ENCODE results near the gene LRRIQ1. TPM values are rescaled to one million over a fixed set of nuclear protein-coding genes. Genes with fewer than 3 reads are reported as not detected.

Gene LRRIQ1
- total and polyA plus RNA-seq, 2 donors (not counting 1 experiment from before 2014, with no cell fraction given): not detected

DNA sequence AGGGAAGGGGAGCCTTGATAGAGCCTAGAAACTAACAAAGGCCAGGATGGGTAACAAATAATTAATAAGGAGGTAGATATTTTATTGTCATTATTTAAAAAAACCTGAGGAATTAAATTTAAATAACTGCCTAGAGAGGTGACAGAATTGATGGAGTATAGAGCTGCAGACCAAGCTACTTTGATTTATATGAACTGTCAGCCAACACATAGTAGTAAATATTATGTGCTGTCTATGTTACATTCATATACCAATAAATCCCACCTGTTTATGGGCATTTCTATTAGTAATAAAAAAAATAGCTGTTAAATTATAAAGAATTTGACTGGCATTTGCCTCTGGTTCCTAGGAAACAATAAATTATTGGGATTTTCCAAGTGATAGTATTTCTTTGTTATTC, 37.8 kb upstream of the LRRIQ1 start:
- POLR2A ChIA-PET: no interaction called here
- Histone ChIP-seq H3K4me1 (ENCODE audit: control insufficient read depth in 2 of 2, insufficient read depth in 2 of 2, low read length in 2 of 2) (no peaks in the 10 kb centered on the region), H4K20me1 (ENCODE audit: control insufficient read depth, insufficient read depth, low read length, poor library complexity, severe bottlenecking) (no peaks in the 10 kb centered on the region), H3K36me3 (replicated peaks in 1 of 2; ENCODE audit: control extremely low read depth in 1 of 2, control insufficient read depth in 1 of 2, extremely low read depth in 1 of 2, insufficient read depth in 2 of 2, low read length in 1 of 2) (no peaks in the 10 kb centered on the region), H3K9me3 (ENCODE audit: control extremely low read depth in 1 of 3, control insufficient read depth in 2 of 3, insufficient read depth in 1 of 3, low read length in 2 of 3) (no peaks in the 10 kb centered on the region), H3K4me2 (replicated peaks; ENCODE audit: low read depth, low read length, poor library complexity, severe bottlenecking) (no peak overlapping the region), H3K4me3 (ENCODE audit: control extremely low read depth in 1 of 5, extremely low read depth in 1 of 5, insufficient read depth in 1 of 5, low read depth in 2 of 5, low read length in 4 of 5) (no peak overlapping the region), H3K9ac (ENCODE audit: low read length) (no peak overlapping the region), H3K79me2 (ENCODE audit: control insufficient read depth, insufficient read depth, low read length) (no peaks in the 10 kb centered on the region), H3K27ac (ENCODE audit: low read length in 2 of 2) (no peak overlapping the region), H3K27me3 (replicated peaks in 1 of 4; ENCODE audit: control extremely low read depth in 1 of 4, control insufficient read depth in 3 of 4, insufficient read depth in 4 of 4, low read length in 3 of 4) (no peaks in the 10 kb centered on the region), H2AFZ (ENCODE audit: insufficient read depth, low read depth, low read length, poor library complexity, severe bottlenecking) (no peak overlapping the region)
- intact Hi-C loops (cut with micrococcal nuclease): no loop called here
- Mint-ChIP-seq H3K9me3 (ENCODE audit: insufficient read depth) (no peaks in the 10 kb centered on the region), H3K27ac (no peak overlapping the region), H3K4me1 (no peaks in the 10 kb centered on the region), H3K27me3 (no peaks in the 10 kb centered on the region), H3K4me3 (no peak overlapping the region)
- DNase-seq (no peak), ATAC-seq (ENCODE audit: low read depth) (no peak)
- CTCF ChIA-PET: interaction anchor here (0.6 kb wide), 1 partner anchor 368 kb away, joined by 3 read pairs; no protein-coding TSS in a partner anchor
- TF ChIP-seq, protein P1, sequence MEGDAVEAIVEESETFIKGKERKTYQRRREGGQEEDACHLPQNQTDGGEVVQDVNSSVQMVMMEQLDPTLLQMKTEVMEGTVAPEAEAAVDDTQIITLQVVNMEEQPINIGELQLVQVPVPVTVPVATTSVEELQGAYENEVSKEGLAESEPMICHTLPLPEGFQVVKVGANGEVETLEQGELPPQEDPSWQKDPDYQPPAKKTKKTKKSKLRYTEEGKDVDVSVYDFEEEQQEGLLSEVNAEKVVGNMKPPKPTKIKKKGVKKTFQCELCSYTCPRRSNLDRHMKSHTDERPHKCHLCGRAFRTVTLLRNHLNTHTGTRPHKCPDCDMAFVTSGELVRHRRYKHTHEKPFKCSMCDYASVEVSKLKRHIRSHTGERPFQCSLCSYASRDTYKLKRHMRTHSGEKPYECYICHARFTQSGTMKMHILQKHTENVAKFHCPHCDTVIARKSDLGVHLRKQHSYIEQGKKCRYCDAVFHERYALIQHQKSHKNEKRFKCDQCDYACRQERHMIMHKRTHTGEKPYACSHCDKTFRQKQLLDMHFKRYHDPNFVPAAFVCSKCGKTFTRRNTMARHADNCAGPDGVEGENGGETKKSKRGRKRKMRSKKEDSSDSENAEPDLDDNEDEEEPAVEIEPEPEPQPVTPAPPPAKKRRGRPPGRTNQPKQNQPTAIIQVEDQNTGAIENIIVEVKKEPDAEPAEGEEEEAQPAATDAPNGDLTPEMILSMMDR (IDR thresholded peaks at IDR 0.05): no peak
- no peak for TF ChIP-seq EZH2 (IDR thresholded peaks at IDR 0.05; ENCODE audit: borderline replicate concordance, insufficient read depth, low read depth, low read length, poor library complexity, severe bottlenecking)

DNA sequence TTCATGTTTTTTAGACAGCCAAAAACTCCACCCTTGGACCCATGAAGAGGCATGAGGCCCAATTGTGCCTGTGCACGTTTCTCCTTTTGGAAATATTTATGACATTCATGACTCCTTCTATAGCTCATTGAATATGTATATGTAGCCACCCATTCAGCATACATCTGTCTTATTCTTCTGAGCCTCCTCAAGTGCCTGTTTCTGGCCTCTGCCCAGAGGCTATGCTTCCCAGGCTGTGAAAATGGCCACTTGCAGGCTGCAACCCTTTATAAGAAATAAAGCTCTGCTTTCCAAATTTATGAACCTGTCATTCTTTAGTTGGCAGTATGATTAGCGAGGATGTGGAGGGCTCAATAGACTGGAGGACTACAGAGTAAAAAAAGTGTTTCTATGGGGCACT, 35.4 kb upstream of the LRRIQ1 start:
- Mint-ChIP-seq H3K27me3 (no peaks in the 10 kb centered on the region), H3K4me1 (no peaks in the 10 kb centered on the region), H3K9me3 (ENCODE audit: insufficient read depth) (no peaks in the 10 kb centered on the region), H3K27ac (no peak overlapping the region), H3K4me3 (no peak overlapping the region)
- ChIA-PET CTCF (no interaction called here), POLR2A (no interaction called here)
- Histone ChIP-seq H3K36me3 (replicated peaks in 1 of 2; ENCODE audit: control extremely low read depth in 1 of 2, control insufficient read depth in 1 of 2, extremely low read depth in 1 of 2, insufficient read depth in 2 of 2, low read length in 1 of 2) (no peaks in the 10 kb centered on the region), H3K4me2 (replicated peaks; ENCODE audit: low read depth, low read length, poor library complexity, severe bottlenecking) (no peak overlapping the region), H3K4me3 (ENCODE audit: control extremely low read depth in 1 of 5, extremely low read depth in 1 of 5, insufficient read depth in 1 of 5, low read depth in 2 of 5, low read length in 4 of 5) (no peak overlapping the region), H3K79me2 (ENCODE audit: control insufficient read depth, insufficient read depth, low read length) (no peaks in the 10 kb centered on the region), H4K20me1 (ENCODE audit: control insufficient read depth, insufficient read depth, low read length, poor library complexity, severe bottlenecking) (no peaks in the 10 kb centered on the region), H3K4me1 (ENCODE audit: control insufficient read depth in 2 of 2, insufficient read depth in 2 of 2, low read length in 2 of 2) (no peaks in the 10 kb centered on the region), H3K27ac (ENCODE audit: low read length in 2 of 2) (no peak overlapping the region), H3K27me3 (replicated peaks in 1 of 4; ENCODE audit: control extremely low read depth in 1 of 4, control insufficient read depth in 3 of 4, insufficient read depth in 4 of 4, low read length in 3 of 4) (no peaks in the 10 kb centered on the region), H3K9me3 (ENCODE audit: control extremely low read depth in 1 of 3, control insufficient read depth in 2 of 3, insufficient read depth in 1 of 3, low read length in 2 of 3) (no peaks in the 10 kb centered on the region), H2AFZ (ENCODE audit: insufficient read depth, low read depth, low read length, poor library complexity, severe bottlenecking) (no peak overlapping the region), H3K9ac (ENCODE audit: low read length) (no peak overlapping the region)
- DNase-seq: no peak
- WGBS (ENCODE audit: insufficient coverage): no CpG with 5 or more reads among the region's 2 CpGs
- TF ChIP-seq EZH2 (IDR thresholded peaks at IDR 0.05; ENCODE audit: borderline replicate concordance, insufficient read depth, low read depth, low read length, poor library complexity, severe bottlenecking): no peak
- TF ChIP-seq, protein P1 (IDR thresholded peaks at IDR 0.05): no peak
- intact Hi-C loops (cut with micrococcal nuclease): no loop called here
- ATAC-seq (ENCODE audit: low read depth): no peak
